T-helper 2 cell treated with Interferon-gamma antibody and Interleukin-4, amounts not matched to agents 100 ng/mL and 5 ng/mL, for 36 hours (primary cell): Measurements from ENCODE around the gene SURF1. TPM values are rescaled to one million over a fixed set of nuclear protein-coding genes. Genes with fewer than 3 reads are reported as not detected.
"Not testable (repeated sequence)": the region's sequence is repeated elsewhere in the genome, so short reads cannot be mapped to it uniquely, and the experiment has no call there.

Experiments used
- intact Hi-C: fragments of 100-400 bp; cut with micrococcal nuclease; formaldehyde crosslinking; loops from one replicate; pipeline ENCODE4 v1.15.1; 2023
- total RNA-seq: library from RNA; stranded (reverse); gene quantifications from 2 replicates; pipeline ENCODE4 v1.2.3, GENCODE V29; 2022

The SURF1 gene
- total RNA-seq, 1 donor from 2014 or later, result 40.9 TPM

DNA sequence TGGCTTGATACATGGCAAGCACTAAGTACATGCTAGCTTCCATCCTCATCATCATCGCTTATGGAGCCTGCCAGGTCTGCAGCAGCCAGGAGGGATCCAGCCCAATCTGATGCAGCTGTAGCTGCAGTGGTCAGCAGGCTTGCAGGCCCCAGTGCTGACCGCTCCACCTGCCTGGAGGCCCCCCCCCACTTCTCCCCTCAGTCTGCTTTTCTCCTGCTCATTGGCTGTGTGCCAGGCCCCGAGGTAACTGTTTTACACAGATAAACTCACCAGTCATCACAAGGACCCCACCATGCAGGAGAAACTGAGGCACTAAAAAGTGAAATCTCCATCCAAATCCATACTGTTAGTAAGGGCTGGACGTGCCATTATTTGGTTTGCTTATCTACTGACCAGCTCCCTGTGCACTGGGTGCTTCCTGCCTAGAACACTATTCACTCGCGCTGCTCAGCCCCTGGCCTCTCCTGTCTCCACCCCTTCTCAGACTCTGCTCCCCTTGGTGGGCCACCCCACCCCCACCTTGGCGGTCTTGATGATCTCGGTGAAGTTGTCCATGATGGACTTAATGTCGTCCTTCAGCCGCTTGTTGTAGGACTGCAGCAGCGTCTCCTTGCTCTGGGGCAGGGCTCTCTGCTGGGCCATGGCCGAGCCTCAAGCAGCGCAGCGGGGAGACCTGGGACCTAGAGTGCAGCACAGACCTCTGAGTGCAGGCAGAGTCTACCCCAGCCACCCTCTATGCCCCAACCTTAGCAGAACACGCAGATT, 10.1 kb downstream of the SURF1 start:
- intact Hi-C loops, result no loop called here

DNA sequence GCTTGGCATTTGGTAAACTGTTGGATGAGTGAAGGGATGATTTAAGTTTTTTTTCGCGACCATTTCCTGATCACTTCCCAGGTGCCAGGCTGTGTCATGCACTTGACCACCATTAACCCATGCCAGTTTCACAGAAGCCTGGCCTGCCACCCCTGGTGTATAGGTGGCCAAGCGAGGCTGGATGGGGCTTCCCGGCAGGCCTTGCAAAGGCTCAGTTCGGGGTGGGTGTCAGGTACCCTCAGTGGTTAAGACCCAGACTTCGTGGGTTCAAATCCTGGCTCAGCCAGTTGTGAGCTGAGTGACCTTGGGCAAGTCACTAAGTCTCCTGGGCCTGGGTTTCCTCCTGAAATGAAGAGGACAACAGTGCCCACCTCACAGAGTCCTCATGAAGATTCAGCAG, 10.7 kb downstream of the SURF1 start:
- intact Hi-C loops, result no loop called here

DNA sequence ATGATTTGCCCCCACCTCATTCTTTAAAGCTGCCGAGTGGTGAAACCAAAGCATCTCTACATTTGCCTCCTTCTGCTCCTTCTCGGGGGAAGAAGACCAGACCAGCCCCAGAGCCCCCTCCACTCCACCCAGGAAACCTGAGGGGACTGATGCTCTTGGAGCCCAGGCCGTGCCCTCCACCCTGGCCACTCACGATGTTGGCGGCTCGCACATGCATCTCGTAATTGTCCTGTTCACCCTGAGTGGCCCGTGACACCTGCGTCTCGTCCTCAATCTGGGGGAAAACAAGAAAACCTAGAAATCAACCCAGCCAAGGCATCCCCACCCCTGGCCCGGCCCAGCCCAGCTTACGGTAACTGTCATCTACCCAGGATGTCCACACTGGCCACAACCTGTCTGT, 11.3 kb downstream of the SURF1 start:
- intact Hi-C loops, result no loop called here

DNA sequence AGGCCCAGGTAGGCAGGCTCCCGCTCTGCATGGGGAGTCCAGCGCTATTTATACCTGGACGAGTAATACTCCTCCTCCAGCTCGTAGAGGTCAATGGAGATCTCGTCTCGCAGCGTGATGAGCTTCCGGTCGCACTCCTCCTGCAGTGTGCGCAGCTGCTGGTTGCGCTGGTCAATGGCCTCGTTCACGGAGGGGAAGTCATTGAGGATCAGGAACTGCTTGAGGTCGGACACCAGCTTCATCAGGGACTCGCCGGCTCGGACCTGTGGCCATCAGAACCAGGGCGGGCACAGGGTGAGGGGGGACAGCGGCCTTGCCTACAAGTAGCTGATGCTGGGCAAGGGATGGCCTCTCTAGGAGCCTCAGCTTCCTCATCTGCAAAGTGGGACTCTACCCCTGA, 12.2 kb downstream of the SURF1 start:
- intact Hi-C loops, result no loop called here

DNA sequence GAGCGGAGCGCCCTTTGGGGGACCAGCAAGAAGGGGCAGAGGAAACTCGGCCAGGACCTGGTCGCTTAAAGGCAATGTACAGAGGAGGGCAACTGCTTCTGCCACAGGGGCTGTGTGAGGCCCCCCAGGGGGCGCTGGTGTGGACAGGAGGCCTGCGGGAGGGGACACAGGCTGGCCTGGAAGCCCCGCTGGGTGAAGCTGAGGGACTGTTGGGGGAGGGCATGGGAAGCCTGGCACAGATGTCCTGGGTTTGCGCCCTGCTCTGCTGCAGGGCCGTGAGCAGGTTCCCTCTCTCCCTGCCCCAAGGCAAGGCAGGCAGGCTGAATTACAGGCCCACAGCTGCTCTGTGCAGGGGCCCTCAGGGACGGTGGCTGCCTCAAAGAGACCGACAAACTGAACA, 13.7 kb downstream of the SURF1 start:
- intact Hi-C loops, result no loop called here

DNA sequence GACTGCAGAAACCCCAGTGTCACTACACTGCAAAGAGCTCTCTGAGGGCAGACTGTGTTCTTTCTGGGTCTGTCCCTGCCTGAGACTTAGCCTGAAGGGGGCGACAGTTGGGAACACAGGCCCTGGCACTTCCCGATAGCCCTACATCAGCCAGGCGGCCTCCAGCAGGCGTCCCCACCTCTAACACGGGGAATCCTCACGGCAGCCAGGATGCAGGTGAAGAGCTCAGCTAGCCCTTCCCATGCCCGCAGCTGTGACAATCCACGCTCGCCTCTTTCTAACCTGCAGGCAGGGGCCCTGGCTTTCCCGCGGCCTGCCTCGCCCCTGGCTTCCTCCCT, 14.2 kb downstream of the SURF1 start:
- intact Hi-C loops, result no loop called here

DNA sequence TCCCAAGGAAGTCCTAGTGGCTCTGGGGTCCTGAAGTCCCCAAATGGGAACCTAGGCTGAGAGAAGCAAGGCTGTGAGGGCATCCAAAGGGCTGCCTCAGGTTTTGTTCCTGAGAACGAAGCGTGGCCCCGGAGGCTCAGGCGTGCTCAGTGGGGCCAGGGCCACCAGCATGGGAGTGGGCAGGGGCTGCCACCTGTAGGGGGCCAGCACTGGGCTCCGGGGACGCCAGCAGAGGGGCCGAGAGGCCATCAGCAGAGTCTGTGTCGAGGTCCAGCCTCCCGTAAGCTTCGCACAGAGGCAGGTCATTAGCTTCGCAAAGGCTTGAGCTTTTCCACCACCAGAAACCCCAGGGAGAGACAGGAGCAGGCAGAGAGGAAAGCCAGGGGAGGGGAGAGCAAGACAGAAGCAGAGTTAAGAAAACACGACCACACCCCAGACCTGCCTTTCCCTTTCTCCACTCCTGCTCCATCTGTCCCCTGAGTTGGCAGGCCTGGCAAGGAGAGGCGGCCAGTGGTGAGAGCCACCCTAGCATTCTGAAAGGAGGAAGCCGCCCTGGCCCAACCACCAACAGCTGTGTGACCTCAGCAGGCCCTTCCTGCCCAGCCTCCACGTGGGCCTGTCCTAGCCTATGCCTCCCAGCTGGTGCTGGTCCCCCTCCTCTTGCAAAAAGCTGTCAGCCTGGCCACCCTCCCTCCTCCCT, 14.8 kb downstream of the SURF1 start:
- intact Hi-C loops, result no loop called here

DNA sequence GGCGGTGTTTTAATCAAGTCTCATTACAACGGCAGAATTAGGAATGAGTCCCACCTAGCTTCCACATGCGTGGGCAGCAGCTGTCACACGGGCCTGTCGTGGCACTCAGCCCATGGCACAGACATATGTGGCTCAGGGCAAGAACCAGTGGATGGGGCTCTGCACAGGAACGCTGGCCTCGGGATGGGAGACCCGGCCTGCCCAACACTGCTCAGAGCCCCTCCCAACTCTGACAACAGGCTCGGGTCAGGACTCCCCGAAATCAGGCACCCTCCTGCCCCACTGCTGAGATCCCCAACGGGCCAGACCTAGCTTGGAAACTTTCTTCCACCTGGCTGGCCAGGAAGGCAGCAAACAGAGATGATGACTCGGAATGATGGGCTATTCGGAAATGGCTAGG, 15.4 kb downstream of the SURF1 start:
- intact Hi-C loops, result no loop called here

DNA sequence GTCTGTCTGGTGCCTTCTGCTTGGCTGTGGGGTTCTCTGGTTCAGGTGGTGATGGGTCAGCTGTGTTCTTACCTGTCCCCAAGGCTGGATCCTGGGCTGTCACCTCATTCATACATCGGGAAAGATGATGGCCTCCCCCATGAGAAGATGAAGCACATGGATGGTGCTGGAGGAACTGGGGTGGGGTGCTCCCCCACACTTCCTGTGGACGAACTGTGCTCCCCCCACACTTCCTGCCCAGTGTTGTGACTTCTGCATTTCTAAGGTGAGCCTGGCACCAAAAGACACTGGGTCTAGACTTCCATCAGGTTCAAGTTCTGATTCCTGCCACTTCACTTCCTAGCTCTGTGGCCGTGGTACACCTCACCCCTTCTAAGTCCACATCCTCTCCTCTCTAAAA, 16.0 kb downstream of the SURF1 start:
- intact Hi-C loops, result no loop called here

DNA sequence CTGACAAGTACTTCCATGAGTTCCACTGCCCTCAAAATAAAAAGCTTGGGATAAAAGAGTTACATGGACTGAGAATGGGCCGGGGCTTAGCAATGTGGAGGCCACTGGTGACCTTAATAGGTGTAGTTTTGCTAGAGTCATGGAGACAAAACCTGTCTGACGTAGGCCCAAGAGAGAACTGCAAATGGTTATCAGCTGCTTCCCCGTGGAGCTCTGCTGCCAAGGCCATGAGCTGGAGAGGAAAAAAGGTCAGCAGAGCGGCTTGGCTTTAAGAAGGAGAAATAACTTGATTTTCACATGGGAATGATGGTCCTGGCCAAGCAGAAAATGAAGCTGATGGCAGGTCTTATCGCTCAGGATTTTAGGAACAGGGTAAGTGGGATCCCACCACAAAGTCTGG, 16.6 kb downstream of the SURF1 start:
- intact Hi-C loops, result no loop called here

DNA sequence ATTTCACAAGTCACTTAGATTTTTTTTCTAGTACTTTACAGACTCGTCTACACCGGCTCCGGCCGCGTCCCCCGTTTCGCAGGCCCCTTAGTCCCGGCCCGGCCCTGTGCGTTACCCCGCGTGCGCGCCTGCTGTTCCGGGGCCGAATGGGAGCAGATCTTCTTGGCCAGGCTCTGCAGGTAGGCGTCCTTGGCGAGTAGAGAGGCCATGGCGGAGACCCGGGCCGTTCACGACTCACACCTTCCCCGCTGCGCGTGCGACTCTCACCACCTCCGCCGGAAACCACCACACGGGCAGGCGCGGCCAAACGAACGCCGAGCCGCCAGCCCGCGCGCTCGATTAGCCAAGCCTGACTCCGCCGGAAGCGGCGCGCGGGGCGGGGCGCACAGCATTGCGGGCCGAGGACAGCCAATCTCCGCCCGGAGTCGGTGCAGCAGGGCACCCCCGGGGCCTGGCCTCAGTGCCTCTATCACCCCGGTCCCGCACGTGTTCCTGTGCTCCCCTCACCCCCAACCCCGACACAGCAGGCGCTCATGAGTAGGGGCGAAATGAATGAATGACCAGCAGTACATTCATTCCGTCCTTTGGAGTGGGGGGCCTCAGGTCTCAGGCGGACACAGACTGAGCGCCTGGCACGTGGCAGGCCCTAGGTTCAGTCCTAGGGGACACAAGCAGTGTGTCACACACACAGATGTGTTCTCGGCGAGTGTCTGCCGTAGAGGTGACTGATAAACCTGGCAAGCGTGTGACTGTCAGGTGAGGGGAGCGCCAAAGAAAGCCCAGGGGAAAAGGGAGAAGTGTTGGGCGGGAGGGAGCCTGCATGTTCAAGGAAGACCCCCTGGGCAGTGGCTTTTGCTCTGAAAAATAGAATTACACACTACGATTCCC, 20.1 kb downstream of the SURF1 start, which contains the start of gene SURF6:
SURF6 (minus strand) TSS at position 265 of the 888 bp plus-strand sequence; CDS start at position 209, 56 bp downstream.
- intact Hi-C loops, result loop anchor here (1.0 kb wide), 3 partner anchors 12 to 40 kb away; partner anchors contain the start of genes MED22, RPL7A, STKLD1 and SURF4

DNA sequence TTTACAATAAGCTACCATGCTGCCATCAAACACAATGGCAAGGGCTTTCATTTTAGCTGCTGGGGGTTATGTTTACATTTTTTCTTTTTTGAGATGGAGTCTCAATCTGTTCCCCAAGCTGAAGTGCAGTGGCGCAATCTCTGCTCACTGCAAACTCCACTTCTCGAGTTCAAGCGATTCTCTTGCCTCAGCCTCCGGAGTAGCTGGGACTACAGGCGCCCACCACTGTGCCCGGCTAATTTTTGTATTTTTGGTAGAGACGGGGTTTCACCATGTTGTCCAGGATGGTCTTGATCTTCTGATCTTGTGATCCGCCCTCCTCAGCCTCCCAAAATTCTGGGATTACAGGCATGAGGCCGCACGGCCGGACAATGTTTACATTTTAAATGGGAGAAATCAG, 21.4 kb downstream of the SURF1 start:
- intact Hi-C loops, result not testable (repeated sequence)

DNA sequence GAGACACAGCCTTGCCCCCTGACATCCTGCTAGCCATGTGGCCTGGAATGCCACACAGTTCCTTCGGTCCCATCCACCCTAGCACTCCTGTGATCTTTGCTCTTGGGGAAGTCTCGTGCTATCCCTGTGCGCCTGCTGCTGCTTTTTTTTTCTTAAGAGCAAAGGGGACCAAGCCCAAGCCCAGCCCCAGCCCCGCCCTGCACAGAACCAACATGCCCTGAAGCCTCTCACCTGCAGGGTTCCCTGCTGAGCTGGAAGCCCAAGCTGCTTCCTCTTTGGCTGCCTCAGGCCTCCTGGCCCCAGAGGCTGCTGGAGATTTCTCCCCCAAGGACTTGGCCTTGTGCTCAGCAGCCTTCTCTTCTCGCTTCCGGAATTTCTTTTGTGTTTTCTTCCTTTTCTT, 22.1 kb downstream of the SURF1 start:
- intact Hi-C loops, result no loop called here

DNA sequence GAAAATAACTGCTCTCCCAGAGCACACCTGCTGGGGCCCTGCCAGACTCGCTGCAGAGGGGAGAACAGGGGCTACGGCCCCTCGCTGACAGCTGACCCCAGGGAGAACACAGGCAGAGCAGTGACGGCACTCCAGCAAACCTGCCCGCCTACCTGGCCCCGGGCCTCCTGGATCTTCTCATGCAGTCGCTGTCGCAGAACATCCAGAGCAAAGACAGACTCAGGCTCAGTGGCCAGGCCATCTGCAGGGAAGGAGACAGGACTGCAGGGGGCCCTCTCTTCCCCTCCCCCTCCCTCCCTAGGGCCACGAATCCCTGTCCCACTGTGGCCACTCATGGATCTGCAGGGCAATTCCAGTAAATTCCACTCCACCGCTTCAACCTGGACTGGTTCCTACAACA, 22.7 kb downstream of the SURF1 start:
- intact Hi-C loops, result no loop called here

DNA sequence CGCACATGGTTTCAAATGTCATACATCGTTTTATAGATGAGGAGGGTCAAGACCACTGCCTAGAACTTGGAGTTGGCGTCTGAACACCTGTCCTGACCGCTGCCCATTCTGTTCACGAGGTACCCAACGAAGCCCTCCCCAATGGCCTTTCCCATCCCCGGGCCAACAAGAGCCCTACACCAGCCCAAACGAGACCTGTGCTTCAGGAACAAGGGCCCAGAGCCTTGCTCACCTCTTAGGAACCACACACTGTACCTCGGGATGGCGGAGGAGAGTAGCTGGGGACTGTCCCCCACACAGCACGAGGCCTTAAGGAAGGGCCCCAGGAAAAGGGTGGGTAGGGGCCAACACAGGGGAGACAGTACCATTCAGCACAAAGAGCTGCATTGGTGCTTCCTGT, 23.3 kb downstream of the SURF1 start:
- intact Hi-C loops, result no loop called here

DNA sequence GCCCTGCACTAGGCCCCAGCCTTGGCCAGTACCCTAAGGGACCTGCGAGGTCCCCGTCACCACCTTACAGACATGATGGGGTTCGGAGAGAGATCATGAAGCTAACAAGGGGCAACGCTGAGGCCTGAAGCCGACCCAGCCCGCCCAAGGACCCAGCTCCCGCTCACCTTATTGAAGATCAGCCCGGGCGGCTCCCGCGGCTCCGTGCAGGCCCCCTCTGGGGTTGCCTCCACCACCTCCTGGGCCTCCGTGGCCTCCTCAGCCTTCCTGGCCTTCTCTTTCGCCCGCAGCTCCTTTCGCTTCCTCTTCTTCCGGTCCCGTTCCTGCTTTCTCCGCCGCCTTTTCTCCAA, 23.9 kb downstream of the SURF1 start:
- intact Hi-C loops, result no loop called here

DNA sequence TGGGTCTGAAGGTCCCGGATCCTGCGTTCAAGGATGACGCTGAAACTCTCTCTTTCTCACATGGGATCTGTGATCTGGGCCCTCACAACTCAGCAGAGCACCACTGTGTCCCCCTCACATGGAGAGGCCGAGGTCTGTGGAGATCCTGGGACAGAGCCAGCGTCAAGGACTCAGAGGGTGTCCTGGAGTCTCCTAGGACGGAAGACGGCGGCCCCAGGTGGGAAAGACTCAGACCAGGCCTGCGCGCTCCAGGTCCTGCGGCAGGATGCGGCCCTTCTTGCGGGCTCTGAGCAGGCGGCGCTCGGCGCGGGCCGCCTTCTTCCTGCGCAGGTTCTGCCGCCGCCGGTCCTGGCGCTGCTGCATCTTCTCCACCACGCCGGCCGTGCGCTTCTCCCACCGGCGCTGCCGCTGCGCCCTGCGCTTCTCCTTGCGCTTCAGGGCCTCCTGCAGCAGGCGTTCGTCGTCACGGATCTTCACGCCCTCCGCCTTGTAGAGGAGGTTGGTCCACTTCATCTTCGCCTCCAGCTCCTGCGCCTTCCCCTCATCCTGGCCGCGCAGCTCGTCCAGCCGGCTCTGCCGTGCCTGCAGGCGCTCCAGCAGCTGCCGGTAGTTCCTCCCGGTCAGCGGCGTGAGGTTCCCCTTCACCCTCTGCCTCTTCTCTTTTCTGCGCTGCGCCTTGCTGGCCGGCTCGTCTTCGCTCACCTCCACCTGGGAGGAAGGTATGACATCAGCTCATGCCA, 24.5 kb downstream of the SURF1 start:
- intact Hi-C loops, result no loop called here

DNA sequence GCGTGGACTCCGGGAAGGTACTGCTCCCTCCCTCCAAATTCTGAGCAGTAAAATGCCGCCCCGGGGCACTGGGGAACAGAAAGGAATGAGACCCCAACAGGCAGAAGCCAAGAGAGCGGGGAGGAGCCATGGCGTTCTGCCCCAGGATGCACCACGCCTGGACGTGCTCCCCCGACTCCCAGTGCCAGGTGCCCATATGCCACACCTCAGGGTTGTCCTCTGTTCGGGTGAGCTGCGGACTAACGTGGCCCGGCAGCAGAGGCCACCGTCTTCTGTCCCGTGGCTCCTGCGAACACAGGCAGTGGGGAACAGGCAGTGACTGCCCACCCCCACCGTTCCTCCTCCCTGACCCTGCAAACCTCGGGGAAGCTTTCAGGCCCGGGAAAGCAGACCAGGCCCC, 25.1 kb downstream of the SURF1 start:
- intact Hi-C loops, result no loop called here

DNA sequence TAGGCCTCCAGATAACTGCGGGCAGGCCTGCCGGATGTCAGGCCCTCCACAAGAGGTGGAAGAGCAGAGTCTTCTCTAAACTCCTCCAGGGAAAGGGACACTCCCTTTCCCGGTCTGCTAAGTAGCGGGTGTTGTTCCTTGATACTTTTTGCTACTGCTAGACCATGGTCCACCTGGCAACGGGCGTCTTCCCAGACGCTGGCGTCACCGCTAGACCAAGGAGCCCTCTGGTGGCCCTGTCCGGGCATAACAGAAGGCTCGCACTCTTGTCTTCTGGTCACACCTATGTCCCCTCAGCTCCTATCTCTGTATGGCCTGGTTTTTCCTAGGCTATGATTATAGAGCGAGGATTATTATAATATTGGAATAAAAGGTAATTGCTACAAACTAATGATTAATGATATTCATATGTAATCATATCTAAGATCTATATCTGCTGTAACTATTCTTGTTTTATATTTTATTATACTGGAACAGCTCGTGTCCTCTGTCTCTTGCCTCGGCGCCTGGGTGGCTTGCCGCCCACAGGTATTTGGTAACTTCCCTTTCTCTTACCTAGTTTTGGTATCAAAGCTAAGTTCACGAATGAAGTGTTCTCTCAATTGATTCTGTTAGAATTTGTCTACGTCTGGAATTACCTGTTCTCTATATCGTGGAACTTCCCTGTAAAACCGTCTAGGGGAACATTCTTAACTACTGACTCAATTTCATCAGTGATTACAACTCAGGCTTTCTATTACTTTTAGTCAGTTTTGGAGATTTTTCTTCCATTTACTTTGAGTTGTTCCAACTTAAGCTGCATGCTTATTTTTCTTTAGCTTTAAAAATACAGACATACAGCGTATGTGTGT, 26.8 kb downstream of the SURF1 start:
- intact Hi-C loops, result loop anchor here (2.0 to 10.0 kb wide), 2 partner anchors 85 to 143 kb away; no protein-coding TSS in a partner anchor

DNA sequence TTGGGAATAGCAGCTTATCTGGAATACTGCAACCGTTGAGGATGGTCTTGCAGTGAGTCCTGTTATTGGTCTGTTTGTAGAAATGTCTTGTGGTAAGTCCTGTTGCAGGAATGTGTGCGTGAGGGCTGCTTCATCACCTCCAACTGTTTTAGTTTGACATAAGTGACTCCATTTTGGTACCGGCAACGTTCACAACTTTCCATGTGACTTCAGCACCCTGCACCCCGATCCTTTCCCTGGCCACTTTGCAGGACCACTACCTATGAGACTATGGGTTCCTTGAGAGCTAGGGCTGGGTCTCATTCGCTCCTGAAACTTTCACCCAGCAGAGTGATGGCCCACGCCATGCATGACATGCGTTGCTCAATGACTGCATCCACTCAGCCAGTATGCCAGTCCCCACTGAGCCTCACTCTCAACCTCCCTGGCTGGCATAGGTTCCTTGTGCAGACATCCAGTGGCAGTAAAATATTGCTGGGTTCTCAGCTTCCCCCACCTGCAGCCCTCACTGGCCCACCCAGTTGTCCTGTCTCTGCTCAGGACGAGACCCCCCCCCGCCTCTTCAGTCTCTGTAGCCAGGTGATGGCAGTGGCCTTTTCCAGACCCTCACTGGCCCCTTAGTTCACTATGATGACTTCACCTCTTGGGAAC, 28.3 kb downstream of the SURF1 start:
- intact Hi-C loops, result loop anchor here (2.0 to 10.0 kb wide), 2 partner anchors 83 to 141 kb away; no protein-coding TSS in a partner anchor
